HG02973 (cell line): ENCODE data around the gene PCDH17.

Experiments used
- ATAC-seq: cut with Tn5 transposase; IDR thresholded peaks from one replicate; pipeline ENCODE4 v1.9.1; 2021; ENCODE audit warnings: moderate library complexity; ENCODE audit not compliant: unreplicated experiment

Gene PCDH17

DNA sequence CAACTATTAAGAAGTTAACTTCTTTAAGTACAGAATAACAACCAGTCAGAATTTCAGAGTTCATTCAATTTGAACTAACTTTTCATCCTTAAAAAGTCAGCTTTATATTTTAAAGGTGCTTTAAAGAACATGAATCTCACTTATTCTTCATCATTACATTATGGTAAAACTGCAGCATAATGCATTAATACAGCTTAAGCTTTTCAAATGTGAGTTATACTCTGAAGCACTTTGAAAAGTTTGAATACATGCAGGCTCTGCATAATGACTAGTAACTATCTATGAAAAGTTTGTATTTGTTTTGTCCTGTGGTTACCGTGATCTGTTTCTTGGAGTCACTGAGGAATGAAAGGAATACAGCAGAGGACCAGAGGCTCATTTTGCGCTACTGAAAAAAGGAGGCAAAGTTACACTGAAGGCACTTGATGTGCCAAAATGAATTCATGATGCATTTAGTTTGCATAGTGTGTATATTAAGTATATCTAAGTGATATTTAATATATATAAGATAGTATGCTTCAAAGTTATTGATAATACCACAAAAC is 4.1 kb downstream of the PCDH17 start:
- ATAC-seq: no peak

DNA sequence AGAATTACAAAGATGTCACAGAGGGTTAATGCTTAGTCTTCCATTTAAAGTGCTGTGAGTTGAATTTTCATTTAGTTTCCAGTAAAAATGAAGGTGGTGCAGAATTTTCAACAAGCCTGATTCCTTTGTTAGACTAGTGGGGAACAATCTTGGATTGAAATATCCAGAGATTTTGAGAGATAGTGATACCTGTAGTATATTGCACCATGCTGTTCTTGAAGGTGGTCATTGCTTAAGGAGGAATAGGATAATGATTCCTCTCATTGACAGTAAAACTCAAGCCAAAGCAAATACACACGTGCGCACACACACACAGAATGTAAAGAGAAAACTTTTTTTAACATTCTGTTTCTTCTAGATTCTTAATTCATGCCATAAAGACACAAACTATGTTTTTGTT is 5.3 kb downstream of the PCDH17 start:
- ATAC-seq: no peak

DNA sequence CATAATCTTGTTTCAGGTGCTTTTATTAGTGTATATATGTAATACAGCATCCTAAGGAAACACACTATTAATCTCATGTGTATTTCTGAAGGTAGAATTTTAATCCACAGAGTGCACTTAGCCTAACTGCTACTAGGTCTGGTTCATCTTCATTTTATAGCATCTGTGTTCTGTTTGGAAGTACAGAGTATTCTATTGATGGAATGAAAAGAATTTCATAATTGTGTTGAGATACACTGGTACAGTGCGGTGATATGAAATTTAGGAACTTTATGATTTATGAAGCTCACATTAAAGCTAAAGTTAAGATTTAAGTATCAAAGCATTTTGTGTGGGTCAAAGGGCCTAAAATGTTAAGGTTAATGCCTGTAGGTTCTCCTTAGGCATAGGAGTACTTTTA is 6.0 kb downstream of the PCDH17 start:
- ATAC-seq: no peak

DNA sequence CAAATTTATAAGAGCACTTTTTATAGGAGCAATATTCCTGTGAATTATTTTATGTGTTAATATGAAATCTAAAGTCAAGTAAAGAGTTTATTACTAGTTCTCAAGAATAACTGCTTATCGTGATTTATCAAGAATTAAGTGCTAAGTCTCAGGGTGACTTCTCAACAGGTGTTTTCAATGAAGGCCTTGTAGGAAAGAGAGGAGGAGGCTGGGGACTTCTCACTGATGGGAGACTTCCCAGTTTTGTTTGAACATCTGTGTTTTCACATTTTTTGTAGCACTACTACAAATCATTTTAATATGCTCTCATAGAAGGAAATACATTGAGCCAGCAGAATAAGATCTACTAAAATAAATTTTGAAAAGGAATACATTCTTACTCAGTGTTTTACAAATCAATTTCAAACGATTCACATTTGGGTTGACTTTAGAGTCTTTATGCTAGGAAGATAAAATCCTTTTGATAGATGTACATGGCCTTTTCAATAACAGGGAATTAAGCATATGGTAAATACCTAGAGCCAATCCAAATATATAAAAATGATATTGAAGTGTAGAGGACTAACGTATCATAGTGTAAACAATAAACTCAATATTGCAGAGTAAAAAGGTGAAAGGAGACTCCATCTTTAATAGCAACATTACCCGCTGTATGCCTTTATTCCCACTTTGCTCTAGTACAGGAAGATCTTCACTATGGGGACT is 6.8 kb downstream of the PCDH17 start:
- no peak for ATAC-seq

DNA sequence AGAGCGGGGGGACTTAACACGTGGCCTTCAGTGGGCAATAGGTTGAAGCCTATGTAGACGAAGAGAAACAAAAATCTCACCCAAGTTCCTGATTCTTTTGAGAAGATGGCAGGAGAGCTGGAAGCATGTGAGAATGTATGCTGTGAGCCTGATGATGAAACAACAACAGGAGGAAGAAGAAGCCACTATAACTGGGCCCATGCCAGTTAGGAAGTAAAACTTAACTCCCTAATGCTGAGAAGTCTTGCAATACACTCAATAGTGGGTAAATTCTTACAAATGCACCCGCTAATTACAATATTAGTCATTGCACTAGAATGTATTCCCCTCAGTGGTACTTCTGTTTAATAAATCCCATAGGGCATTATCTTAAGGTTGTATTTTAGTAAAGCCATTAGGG is 9.1 kb downstream of the PCDH17 start:
- no peak for ATAC-seq

DNA sequence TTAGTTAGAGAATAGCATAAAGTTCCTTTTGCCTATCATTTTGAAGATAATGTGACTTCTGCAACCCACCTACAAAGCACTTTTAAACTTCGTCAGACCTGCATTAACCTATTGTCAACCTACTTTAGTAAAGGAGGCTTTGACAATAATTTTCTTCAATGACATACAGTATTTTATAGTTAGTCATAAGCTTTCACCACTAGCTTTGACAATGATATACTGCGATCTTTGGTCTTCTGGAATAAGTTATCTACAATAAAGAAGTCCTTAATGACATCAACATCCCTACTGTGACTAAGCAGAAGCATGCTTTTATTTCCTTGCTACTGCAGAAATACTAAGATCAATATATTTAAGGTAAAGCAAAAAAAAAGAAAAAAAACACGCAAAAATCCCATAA is 9.5 kb downstream of the PCDH17 start:
- no peak for ATAC-seq

DNA sequence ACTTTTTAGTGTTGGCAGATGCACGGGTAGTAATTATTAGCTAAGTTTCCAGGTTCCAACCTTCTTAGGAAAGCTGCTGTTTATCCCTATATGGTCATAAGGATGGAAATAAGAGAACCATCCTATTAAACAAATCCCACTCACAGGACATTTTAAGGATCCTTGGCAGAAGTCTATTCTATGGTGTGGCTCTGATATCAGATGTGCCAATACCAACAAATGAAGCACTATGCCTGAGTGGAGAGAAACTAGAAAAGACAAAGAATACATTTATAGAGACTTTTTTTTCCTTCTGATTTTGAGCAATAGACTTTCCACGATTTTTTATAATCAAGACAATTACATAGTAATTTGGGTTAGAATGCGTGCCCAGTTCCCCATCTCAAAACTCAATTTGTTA is 12.6 kb downstream of the PCDH17 start:
- no peak for ATAC-seq

DNA sequence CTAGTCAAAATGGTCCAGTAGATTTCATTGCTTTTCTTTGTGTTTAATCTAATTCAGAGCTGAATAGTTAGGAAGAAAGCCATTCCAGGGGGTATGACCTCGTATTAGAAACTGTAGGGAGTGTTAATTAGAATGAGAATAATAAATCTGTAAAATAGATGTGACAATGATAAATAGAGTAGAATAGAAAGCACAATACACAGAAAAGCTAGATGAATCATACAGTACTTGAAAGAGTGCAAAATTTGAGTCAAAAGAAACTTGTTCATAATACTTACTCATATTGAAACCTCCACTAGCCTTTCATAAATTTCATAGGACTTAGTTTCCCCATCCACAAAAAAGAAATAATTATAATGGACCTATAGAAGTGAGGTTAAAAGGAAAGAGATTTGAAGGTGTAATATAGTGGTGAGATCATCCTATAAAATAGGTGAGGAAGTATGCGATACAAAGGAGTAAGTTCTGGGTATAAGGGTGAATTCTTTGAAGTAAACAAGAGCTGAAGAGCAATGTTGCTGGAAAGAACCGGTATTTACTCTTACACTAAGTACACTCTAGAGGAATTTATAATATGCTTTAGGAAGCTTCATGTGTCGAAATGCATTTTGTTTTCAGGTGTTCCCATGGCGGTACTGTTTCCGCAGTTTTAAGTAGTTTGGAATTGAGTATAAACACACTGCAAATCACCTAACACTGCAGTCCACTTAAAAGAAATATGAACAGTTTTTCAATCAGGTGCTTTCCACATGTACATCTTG is 21.9 kb downstream of the PCDH17 start:
- ATAC-seq: no peak

DNA sequence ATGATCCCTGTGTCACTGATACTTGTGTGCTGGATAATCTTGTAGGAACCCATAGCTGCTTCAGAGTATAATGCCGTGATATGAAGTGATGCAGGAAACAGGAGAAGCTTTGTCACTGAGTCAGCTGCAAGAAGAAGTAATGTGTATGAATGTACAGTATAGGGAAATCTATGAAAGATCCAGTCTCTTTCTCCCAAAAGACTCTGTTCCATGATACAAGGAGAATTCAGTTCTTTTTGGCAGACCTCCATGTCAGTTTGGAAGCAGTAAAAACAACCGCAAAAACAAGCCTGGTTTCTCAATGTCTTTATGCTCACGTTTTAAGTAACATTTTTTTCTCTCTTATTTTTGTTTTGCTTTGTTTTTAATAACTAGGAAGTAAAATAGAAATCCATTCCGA is 33.9 kb downstream of the PCDH17 start:
- no peak for ATAC-seq

DNA sequence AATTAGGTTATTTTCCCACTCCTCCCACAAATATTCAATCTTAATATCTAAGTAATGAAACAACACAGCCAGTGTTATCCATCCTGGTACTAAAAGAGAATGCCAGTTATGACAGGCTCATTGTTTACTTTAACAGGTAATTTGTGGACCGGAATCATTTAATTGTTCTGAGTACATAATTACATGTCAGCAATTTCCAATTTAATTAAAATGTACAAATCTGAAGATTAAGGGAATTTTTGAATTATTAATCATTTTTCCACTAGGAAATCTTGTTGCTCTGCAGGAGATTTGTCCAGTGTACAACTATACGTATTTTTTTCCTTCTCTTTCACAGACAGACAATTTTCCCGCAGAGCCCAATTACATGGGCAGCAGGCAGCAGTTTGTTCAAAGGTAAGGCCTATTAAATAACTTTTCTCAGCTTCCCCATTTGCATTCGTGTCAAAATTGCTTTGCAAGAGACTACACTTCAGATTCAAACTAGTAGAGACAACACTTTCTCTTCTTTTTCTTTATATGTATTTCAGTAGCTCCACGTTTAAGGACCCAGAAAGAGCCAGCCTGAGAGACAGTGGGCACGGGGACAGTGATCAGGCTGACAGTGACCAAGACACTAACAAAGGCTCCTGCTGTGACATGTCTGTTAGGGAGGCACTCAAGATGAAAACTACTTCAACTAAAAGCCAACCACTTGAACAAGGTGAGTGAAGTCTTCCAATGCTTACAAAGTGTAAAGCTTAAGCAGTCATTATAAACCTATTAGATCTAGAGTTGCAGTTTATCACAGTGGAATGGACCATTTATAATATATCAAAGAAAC is 34.8 kb downstream of the PCDH17 start:
- ATAC-seq: no peak

DNA sequence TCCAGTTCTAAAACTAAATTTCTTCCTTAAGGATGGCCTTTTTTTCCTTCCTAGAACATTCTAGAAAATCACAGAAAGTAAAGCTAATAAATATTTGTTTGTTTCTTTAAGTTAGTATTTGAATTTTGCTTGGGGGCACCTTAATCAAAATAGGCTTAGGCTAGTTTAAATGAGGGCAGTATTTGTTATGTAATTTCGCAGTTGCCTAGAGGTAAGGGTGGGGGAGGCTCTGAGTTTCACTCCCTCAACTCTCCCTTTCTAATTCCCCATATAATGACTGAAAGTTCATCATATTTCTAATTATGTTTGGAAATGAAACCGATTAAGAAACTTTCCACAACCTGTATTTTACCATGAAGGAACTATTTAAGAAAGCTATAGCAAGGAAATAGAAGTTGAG is 40.6 kb downstream of the PCDH17 start:
- no peak for ATAC-seq

DNA sequence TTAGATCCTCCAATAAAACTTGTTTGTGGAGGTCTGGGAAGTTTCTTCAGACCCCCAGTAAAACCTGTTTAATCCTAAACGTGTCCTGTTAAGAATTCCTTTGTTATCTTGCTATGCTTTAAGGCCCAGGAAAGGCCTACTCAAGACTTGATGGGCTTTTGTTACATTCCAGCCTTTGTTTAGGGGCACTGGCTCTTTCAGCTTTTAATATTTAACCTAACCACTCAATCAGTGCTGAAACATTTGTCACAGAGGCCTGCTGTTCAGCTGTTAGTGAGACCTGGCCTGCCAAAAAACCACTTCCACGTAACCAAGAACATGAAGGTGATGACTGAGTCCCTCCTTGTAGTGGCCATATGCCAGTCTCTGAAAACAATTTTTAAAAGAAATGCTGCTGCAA is 41.7 kb downstream of the PCDH17 start:
- ATAC-seq: no peak

DNA sequence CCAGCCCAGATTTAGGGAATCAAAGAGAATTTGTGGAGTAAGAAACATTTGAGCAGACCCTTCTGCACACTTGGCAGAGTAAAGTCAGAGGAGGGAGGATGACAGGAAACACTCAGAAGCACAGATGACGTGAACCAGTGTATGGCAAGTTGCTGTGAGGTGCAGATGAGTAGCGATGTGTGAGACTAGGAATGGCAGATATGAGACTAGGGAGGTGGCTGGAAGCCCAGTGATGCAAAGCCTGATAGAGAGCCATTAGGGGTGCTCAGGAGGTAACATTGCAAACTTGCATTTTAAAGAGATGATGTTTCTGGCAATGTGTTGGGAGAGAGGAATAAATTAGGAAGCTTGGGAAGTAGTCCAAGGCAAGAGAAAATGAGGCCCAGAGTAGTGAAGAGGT is 44.0 kb downstream of the PCDH17 start:
- ATAC-seq: no peak

DNA sequence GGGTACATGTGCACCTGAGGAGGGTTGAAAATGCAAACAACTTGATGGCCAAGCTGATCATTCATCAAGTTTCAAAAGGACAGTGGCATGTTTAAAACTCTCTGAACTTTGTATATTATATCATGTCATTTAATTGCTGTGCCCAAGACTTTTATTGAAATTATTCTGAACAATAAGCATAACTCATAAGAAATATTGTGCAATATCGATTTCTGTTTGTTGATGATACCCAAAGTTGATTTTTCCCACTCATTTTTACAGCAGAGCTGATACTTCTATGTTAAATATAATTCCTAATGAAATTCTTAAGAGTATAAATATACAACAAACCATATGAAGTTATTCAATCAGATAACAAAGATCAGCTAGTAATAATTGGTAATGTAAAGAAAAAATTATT is 49.1 kb downstream of the PCDH17 start:
- ATAC-seq: no peak

DNA sequence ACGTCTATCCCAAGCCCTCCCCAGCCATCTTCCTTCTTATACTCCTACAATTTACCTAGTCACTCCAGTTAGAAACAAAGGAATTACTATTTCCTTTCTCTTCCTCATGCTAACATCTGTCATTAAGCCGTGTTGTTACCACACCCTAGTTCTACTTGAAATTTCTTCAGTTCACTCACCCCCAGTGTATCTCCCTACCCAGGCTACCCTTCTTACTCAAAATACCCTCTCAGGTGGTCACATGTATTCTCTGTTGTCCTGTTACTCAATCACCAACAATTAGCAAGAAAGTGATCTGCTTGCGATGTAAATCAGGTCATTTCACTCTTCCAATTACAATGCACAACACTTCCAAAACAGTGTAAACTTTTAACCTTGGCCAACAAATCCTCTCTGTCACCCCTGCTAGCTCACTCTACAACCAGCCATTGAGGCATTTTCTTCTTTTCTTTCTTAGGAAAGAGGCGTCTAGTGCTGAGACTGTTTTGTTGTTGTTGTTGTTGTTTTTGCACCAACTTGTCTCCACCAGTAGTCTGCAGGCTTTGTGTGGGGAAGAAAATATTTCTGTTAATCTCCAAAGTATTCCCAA is 50.7 kb downstream of the PCDH17 start:
- ATAC-seq: no peak

DNA sequence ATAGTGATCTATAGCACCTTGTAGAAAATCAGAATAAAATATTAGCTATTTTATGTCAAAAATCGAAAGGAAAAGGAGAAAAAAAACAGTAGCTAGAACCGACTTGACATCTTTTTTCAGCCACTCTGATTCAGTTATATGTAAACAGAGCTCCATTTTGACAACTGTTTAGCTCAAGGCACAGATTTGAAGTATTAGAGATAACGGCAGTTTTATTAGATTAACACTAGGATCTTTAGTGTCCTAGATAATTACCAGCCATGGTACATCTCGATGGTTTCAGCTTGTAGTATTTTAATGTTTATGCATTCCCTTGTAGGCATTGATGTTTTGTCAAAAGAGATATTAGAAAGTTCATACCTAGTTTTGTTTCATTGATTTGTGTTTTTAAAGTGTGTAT is 67.3 kb downstream of the PCDH17 start:
- ATAC-seq: no peak

DNA sequence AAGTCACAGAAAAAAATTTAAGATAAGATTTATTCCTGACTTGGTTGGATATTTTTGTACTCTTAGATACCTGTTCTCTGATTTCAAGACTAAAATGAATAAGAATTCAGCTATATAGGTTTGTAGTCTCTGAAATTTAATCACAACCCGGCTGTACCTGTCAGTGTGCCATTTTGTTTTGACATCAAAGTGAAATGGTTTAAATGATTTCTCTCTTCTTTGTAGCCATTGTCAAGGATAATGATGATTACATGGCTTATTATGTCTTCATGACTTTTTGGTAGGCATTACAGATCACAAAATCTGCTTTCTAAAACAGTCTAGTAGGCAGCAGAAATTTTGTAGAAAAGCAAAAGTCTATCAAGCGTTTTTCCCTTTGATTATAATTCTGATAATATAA is 72.5 kb downstream of the PCDH17 start:
- no peak for ATAC-seq

DNA sequence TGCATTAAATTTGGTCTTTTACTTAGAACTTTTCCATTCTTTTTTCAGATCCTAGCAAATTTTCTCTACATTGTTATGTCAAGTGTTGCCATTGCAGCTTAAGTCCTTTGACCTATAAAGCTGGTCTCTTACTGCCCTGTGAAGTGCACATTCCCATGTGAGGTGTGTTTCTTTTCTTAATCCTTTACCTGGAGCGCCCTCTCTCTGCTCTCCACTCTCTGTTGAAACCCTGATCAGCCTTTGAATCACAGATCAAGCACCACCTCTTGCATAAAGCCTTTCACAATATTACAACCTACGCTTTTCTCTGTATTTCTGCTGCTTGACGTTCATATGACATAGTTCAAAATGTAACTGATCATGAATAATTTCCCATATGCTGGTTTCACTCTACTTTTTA is 84.8 kb downstream of the PCDH17 start:
- no peak for ATAC-seq

DNA sequence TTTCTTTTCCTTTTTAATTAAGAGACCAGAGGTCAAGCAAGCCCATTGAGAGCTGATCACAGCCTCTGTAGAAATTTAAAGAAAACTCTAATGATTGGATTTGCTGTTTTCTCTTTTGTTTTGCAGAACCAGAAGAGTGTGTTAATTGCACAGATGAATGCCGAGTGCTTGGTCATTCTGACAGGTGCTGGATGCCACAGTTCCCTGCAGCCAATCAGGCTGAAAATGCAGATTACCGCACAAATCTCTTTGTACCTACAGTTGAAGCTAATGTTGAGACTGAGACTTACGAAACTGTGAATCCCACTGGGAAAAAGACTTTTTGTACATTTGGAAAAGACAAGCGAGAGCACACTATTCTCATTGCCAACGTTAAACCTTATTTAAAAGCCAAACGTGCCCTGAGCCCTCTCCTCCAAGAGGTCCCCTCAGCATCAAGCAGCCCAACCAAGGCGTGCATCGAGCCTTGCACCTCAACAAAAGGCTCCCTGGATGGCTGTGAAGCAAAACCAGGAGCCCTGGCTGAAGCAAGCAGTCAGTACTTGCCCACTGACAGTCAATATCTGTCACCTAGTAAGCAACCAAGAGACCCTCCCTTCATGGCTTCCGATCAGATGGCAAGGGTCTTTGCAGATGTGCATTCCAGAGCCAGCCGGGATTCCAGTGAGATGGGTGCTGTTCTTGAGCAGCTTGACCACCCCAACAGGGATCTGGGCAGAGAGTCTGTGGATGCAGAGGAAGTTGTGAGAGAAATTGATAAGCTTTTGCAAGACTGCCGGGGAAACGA is 93.1 kb downstream of the PCDH17 start:
- no peak for ATAC-seq

DNA sequence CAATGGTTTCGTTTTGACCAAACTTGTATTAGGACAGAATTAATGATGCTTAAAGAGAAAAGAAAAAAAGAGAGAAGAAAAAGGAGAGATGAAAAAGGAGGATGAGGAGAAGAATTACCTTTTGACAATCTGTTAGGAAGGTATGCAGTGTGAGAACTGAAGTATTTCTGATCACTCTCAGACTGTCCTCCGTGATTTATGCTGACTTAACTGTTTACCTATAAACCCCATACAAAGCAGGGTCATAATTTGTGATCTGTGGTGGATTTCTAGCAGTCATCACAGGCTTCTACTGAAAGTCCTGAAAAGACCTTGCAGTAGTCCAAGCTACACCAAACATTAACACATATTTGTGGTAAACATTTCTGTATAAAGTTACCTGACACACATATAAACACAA is 93.9 kb downstream of the PCDH17 start:
- ATAC-seq: no peak
